ENCODE measurements around the gene CLEC9A. TPM values are rescaled to one million over a fixed set of nuclear protein-coding genes. Genes with fewer than 3 reads are reported as not detected.

Gene CLEC9A
- total and polyA plus RNA-seq, 9 donors, result 0.04 to 1.00 (median 0.46) TPM; not detected in 4

GRCh38 chr12:10069976-10070375 is 39.5 kb downstream of the CLEC9A start:
- no peaks in the 10 kb centered on the region for H3K4me1 ChIP-seq (ENCODE audit: insufficient read depth)
- H3K4me3 ChIP-seq, result no peak overlapping the region
- no peak for TF ChIP-seq CTCF (IDR thresholded peaks at IDR 0.05)
- no peak for TF ChIP-seq EP300 (IDR thresholded peaks at IDR 0.05)
- TF ChIP-seq POLR2A (IDR thresholded peaks at IDR 0.05), result no peak
- WGBS, 3 donors, result 23 to 31% (median 28%) methylated on average over 3 of the region's 3 CpGs
- no peaks in the 10 kb centered on the region for H3K27me3 ChIP-seq
- H3K36me3 ChIP-seq, result no peaks in the 10 kb centered on the region
- DNase-seq, result no peak
- H3K27ac ChIP-seq, result no peak overlapping the region
- H3K9me3 ChIP-seq, result no peaks in the 10 kb centered on the region
- intact Hi-C loops (cut with DNase I), result loop anchor here in 1 of 4 donors (10.0 kb wide), 1 partner anchor 55 kb away; no protein-coding TSS in a partner anchor

DNA sequence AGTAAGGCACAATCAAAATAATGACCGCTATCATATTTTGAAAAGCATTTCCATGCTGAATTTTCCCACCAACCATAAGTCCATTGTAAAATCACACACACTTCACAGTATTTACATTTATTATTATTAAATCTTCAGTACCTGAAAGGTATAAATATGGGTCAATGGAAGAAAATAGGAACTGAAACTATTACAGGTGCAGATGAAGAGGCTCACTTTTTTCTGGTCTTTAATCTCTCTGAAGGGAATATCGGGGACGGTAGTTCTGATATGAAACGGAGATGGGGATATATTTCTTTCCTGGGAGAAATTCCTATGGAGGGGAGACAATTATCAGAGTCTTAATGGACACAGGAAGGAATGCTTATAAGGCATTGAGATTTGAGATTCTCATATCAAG is 39.9 kb downstream of the CLEC9A start:
- intact Hi-C loops (cut with DNase I), result loop anchor here in 1 of 4 donors (10.0 kb wide), 1 partner anchor 54 kb away; no protein-coding TSS in a partner anchor
- H3K4me1 ChIP-seq (ENCODE audit: insufficient read depth), result no peaks in the 10 kb centered on the region
- WGBS, 3 donors, result 95 to 96% (median 96%) methylated on average over 4 of the region's 4 CpGs
- no peaks in the 10 kb centered on the region for H3K9me3 ChIP-seq
- no peaks in the 10 kb centered on the region for H3K36me3 ChIP-seq
- no peak overlapping the region for H3K27ac ChIP-seq
- no peak for TF ChIP-seq EP300 (IDR thresholded peaks at IDR 0.05)
- TF ChIP-seq CTCF (IDR thresholded peaks at IDR 0.05), result no peak
- no peak for TF ChIP-seq POLR2A (IDR thresholded peaks at IDR 0.05)
- no peak overlapping the region for H3K4me3 ChIP-seq
- no peaks in the 10 kb centered on the region for H3K27me3 ChIP-seq
- DNase-seq, result no peak

DNA sequence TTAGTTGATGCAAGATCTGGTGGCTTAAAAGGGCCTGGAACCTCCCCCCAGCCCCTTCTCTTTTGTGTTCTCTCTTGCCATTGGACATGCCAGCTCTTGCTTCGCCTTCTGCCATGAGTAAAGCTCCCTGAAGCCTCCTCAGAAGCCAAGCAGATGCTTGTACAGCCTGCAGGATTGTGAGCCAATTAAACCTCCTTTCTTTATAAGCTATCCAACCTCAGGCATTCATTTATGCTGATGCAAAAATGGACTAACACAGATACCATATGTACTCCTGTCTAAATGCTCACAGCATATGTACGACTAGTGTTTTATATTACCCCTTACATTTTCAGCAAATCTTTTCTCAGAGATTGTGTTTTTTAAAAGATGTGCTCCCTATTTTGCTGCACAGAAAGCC is 41.6 kb downstream of the CLEC9A start:
- H3K4me1 ChIP-seq (ENCODE audit: insufficient read depth), result no peaks in the 10 kb centered on the region
- intact Hi-C loops (cut with DNase I), result loop anchor here in 1 of 4 donors (10.0 kb wide), 1 partner anchor 53 kb away; no protein-coding TSS in a partner anchor
- H3K36me3 ChIP-seq, result no peaks in the 10 kb centered on the region
- no peaks in the 10 kb centered on the region for H3K9me3 ChIP-seq
- DNase-seq, result no peak
- H3K27ac ChIP-seq, result no peak overlapping the region
- no peak overlapping the region for H3K4me3 ChIP-seq
- H3K27me3 ChIP-seq, result no peaks in the 10 kb centered on the region
- TF ChIP-seq CTCF (IDR thresholded peaks at IDR 0.05) (no peak), EP300 (IDR thresholded peaks at IDR 0.05) (no peak)
- WGBS, 3 donors, result 92 to 94% (median 93%) methylated on average over 2 of the region's 2 CpGs

GRCh38 chr12:10073261-10073660 is 42.8 kb downstream of the CLEC9A start:
- Histone ChIP-seq H3K36me3 (no peaks in the 10 kb centered on the region), H3K4me3 (no peak overlapping the region), H3K27ac (no peak overlapping the region), H3K4me1 (ENCODE audit: insufficient read depth) (no peaks in the 10 kb centered on the region), H3K27me3 (no peaks in the 10 kb centered on the region), H3K9me3 (no peaks in the 10 kb centered on the region)
- TF ChIP-seq POLR2A (IDR thresholded peaks at IDR 0.05) (no peak), EP300 (IDR thresholded peaks at IDR 0.05) (no peak), CTCF (IDR thresholded peaks at IDR 0.05) (no peak)
- intact Hi-C loops (cut with DNase I), result loop anchor here in 1 of 4 donors (10.0 kb wide), 1 partner anchor 52 kb away; no protein-coding TSS in a partner anchor
- DNase-seq, result no peak
- 93 to 98% (median 94%) methylated on average over 5 of the region's 5 CpGs for WGBS, 3 donors
